ENCODE results near the gene OLIG1. TPM values are rescaled to one million over a fixed set of nuclear protein-coding genes. Genes with fewer than 3 reads are reported as not detected.

OLIG1 gene
- total and polyA plus RNA-seq, 2 of the 8 experiments (the other 6 are each of a cell fraction or from before 2014, with no cell fraction given), result 0.65 to 1.2 TPM

DNA sequence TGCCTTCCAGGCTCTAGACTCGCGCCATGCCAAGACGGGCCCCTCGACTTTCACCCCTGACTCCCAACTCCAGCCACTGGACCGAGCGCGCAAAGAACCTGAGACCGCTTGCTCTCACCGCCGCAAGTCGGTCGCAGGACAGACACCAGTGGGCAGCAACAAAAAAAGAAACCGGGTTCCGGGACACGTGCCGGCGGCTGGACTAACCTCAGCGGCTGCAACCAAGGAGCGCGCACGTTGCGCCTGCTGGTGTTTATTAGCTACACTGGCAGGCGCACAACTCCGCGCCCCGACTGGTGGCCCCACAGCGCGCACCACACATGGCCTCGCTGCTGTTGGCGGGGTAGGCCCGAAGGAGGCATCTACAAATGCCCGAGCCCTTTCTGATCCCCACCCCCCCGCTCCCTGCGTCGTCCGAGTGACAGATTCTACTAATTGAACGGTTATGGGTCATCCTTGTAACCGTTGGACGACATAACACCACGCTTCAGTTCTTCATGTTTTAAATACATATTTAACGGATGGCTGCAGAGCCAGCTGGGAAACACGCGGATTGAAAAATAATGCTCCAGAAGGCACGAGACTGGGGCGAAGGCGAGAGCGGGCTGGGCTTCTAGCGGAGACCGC, 46.3 kb upstream of the OLIG1 start (continued):
- peak; percentile 98 for TF ChIP-seq EZH2 (IDR thresholded peaks at IDR 0.05; ENCODE audit: low read depth, low read length, severe bottlenecking)
- no peak for TF ChIP-seq SP4 (IDR thresholded peaks at IDR 0.05; ENCODE audit: low read length)
- no peak for TF ChIP-seq EGR1 (IDR thresholded peaks at IDR 0.05; ENCODE audit: borderline replicate concordance, low read depth, low read length)
- no peak for TF ChIP-seq SRF (IDR thresholded peaks at IDR 0.05; ENCODE audit: low read depth, low read length)
- TF ChIP-seq CBX5 (IDR thresholded peaks at IDR 0.05; ENCODE audit: low read depth, low read length), result no peak
- TF ChIP-seq CEBPB (IDR thresholded peaks at IDR 0.05; ENCODE audit: low read depth, low read length), result no peak
- TF ChIP-seq CTBP2 (IDR thresholded peaks at IDR 0.05; ENCODE audit: borderline replicate concordance, insufficient read depth, insufficient read length, low read length), result no peak
- no peak for TF ChIP-seq KDM4A (IDR thresholded peaks at IDR 0.05; ENCODE audit: low read depth, low read length, severe bottlenecking)
- peak; percentile 59; the same call in 1 of the 2 replicates for TF ChIP-seq MAX (IDR thresholded peaks at IDR 0.05)
- TF ChIP-seq NRF1 (IDR thresholded peaks at IDR 0.05; ENCODE audit: low read depth, low read length), result no peak
- TF ChIP-seq, protein P1, sequence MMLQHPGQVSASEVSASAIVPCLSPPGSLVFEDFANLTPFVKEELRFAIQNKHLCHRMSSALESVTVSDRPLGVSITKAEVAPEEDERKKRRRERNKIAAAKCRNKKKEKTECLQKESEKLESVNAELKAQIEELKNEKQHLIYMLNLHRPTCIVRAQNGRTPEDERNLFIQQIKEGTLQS (IDR thresholded peaks at IDR 0.05; ENCODE audit: insufficient read depth, low read depth, low read length), result peak; percentile 15; the same call in 1 of the 2 replicates
- no peak for TF ChIP-seq ASH2L (IDR thresholded peaks at IDR 0.05; ENCODE audit: low read length)
- peak; percentile 90 for TF ChIP-seq SUZ12 (IDR thresholded peaks at IDR 0.05; ENCODE audit: low read length)

Measured in H1 (cell line).